ENCODE results near the gene RABGGTA.
A peak's percentile ranks its signal among the peaks of the same experiment; 100 is the strongest.

The RABGGTA gene

DNA sequence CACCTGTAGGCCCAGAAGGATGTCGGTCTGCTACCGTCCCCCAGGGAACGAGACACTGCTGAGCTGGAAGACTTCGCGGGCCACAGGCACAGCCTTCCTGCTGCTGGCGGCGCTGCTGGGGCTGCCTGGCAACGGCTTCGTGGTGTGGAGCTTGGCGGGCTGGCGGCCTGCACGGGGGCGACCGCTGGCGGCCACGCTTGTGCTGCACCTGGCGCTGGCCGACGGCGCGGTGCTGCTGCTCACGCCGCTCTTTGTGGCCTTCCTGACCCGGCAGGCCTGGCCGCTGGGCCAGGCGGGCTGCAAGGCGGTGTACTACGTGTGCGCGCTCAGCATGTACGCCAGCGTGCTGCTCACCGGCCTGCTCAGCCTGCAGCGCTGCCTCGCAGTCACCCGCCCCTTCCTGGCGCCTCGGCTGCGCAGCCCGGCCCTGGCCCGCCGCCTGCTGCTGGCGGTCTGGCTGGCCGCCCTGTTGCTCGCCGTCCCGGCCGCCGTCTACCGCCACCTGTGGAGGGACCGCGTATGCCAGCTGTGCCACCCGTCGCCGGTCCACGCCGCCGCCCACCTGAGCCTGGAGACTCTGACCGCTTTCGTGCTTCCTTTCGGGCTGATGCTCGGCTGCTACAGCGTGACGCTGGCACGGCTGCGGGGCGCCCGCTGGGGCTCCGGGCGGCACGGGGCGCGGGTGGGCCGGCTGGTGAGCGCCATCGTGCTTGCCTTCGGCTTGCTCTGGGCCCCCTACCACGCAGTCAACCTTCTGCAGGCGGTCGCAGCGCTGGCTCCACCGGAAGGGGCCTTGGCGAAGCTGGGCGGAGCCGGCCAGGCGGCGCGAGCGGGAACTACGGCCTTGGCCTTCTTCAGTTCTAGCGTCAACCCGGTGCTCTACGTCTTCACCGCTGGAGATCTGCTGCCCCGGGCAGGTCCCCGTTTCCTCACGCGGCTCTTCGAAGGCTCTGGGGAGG, 39.5 kb upstream of the RABGGTA start, which contains the start of gene LTB4R:
Gene LTB4R (plus strand): TSS at position 857 of the 959 bp plus-strand sequence. CDS start 4,150 bp downstream, outside the sequence.
- H3K4me1 ChIP-seq (ENCODE audit: control insufficient read depth, insufficient read depth, low read length) = peaks cover 25% of the 10 kb centered on the region

GRCh38 chr14:24310265-24310645, 38.9 kb upstream of the RABGGTA start:
- peak overlapping the region; percentile 67 to 79 for H3K4me3 ChIP-seq (ENCODE audit: low read length in 2 of 2)
- H3K27ac ChIP-seq (ENCODE audit: low read length) = peak overlapping the region; percentile 58
- H3K9me3 ChIP-seq (ENCODE audit: control insufficient read depth in 2 of 2, low read length in 2 of 2) = no peaks in the 10 kb centered on the region
- peaks cover 15 to 22% of the 10 kb centered on the region in 2 donors for H3K36me3 ChIP-seq (ENCODE audit: control insufficient read depth in 2 of 2, insufficient read depth in 2 of 2, low read length in 2 of 2)
- peak overlapping the region; percentile 48 to 71 for H3K9ac ChIP-seq (ENCODE audit: low read length in 2 of 2)
- peaks cover 25% of the 10 kb centered on the region for H3K4me1 ChIP-seq (ENCODE audit: control insufficient read depth, insufficient read depth, low read length)
- H3K27me3 ChIP-seq (ENCODE audit: control insufficient read depth in 1 of 2, insufficient read depth in 2 of 2, low read length in 2 of 2) = peaks cover 0 to 1% of the 10 kb centered on the region in 2 donors

More for the DNA sequence above, 39.5 kb upstream of the RABGGTA start, which contains the start of gene LTB4R:
- H3K9me3 ChIP-seq (ENCODE audit: control insufficient read depth in 2 of 2, low read length in 2 of 2) = no peaks in the 10 kb centered on the region
- H3K27ac ChIP-seq (ENCODE audit: low read length) = peak within 1 kb of the TSS; percentile 58
- H3K27me3 ChIP-seq (ENCODE audit: control insufficient read depth in 1 of 2, insufficient read depth in 2 of 2, low read length in 2 of 2) = peaks cover 4 to 7% of the 10 kb centered on the region in 2 donors
- peaks cover 9 to 15% of the 10 kb centered on the region in 2 donors for H3K36me3 ChIP-seq (ENCODE audit: control insufficient read depth in 2 of 2, insufficient read depth in 2 of 2, low read length in 2 of 2)
- peak within 1 kb of the TSS; percentile 67 to 79 for H3K4me3 ChIP-seq (ENCODE audit: low read length in 2 of 2)
- peak within 1 kb of the TSS; percentile 61 to 71 for H3K9ac ChIP-seq (ENCODE audit: low read length in 2 of 2)

DNA sequence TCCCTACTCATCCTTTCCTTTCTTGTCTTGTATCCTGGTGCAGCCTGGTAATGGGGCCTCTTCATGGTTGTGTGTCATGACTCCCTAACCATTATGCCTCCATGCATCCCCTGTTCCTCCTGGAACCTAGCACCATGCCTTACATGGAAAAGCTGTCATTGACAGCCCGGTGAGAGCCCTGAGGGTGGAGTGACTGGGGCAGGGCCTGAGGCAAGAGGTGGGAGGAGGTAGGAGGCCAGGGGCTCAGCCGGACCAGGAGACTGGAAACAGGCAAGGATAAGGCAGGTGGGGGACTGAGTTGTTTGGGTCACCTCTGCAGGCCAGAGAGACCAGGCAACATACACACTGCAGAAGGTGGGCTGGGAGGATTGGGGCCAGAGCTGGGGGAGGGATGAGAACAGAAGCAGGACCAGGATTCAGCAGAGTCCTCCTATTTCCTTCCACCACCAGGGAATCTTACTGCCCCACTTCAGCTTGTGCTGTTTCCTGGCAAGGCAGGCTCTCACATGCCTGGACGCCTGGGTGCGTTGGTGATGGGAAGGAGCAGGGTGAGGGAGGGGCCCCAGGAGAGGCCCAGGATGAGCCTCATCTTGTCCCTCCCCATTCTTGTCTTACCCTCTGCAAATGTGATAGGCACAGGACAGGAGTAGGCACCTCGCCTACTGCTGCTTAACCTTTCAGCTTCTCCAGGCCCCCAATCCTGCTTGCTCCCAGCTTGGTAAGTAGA, 38.3 kb upstream of the RABGGTA start, which contains the start of gene LTB4R2:
Gene LTB4R2 (plus strand): TSS at position 603 of the 727 bp plus-strand sequence. CDS start 525 bp downstream, outside the sequence.
- peak within 1 kb of the TSS; percentile 67 to 79 for H3K4me3 ChIP-seq (ENCODE audit: low read length in 2 of 2)
- peaks cover 21 to 27% of the 10 kb centered on the region in 2 donors for H3K36me3 ChIP-seq (ENCODE audit: control insufficient read depth in 2 of 2, insufficient read depth in 2 of 2, low read length in 2 of 2)
- peaks cover 23% of the 10 kb centered on the region for H3K4me1 ChIP-seq (ENCODE audit: control insufficient read depth, insufficient read depth, low read length)
- H3K27me3 ChIP-seq (ENCODE audit: control insufficient read depth in 1 of 2, insufficient read depth in 2 of 2, low read length in 2 of 2) = no peaks in the 10 kb centered on the region
- H3K27ac ChIP-seq (ENCODE audit: low read length) = peak within 1 kb of the TSS; percentile 58
- peak within 1 kb of the TSS; percentile 61 to 71 for H3K9ac ChIP-seq (ENCODE audit: low read length in 2 of 2)
- H3K9me3 ChIP-seq (ENCODE audit: control insufficient read depth in 2 of 2, low read length in 2 of 2) = no peaks in the 10 kb centered on the region

DNA sequence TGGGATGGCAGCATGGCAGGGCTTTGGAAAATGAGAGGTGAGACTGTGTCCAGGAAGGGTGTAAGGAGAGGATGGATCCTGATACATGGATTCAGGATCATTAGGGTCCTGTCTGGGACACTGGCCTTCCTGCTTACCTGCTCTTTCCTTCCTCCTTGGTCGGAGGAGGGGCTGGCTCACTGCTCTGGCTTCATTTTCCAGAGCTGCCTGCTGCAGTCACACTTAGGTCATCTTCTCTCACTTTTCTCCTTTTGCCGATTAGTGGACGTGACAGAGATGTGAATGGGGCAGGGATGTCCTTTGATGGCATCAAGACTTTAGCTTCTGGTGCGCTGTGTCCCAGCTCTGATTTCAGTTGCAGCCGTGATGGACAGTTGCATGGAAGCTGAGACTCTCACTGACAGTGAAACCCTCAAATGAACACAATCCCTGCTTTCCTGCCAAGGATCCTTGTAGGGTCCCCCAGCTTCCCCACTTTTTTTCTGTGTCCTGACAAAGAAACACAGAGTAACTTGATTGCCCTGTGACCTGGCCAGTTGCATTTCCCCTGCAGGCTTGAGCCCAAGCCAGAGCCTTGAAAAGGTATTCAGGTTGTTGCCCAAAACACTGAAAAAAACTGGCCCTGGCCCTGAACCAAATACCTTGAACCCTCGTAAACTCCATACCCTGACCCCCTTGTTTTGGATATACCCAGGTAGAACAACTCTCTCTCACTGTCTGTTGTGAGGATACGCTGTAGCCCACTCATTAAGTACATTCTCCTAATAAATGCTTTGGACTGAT, 37.1 kb upstream of the RABGGTA start:
- H3K4me3 ChIP-seq (ENCODE audit: low read length in 2 of 2) = no peak overlapping the region
- peaks cover 33 to 39% of the 10 kb centered on the region in 2 donors for H3K36me3 ChIP-seq (ENCODE audit: control insufficient read depth in 2 of 2, insufficient read depth in 2 of 2, low read length in 2 of 2)
- H3K4me1 ChIP-seq (ENCODE audit: control insufficient read depth, insufficient read depth, low read length) = peaks cover 23% of the 10 kb centered on the region
- no peaks in the 10 kb centered on the region for H3K9me3 ChIP-seq (ENCODE audit: control insufficient read depth in 2 of 2, low read length in 2 of 2)
- no peaks in the 10 kb centered on the region for H3K27me3 ChIP-seq (ENCODE audit: control insufficient read depth in 1 of 2, insufficient read depth in 2 of 2, low read length in 2 of 2)
- peak overlapping the region in 1 of 2 donors; percentile 21 for H3K9ac ChIP-seq (ENCODE audit: low read length in 2 of 2)
- H3K27ac ChIP-seq (ENCODE audit: low read length) = no peak overlapping the region

DNA sequence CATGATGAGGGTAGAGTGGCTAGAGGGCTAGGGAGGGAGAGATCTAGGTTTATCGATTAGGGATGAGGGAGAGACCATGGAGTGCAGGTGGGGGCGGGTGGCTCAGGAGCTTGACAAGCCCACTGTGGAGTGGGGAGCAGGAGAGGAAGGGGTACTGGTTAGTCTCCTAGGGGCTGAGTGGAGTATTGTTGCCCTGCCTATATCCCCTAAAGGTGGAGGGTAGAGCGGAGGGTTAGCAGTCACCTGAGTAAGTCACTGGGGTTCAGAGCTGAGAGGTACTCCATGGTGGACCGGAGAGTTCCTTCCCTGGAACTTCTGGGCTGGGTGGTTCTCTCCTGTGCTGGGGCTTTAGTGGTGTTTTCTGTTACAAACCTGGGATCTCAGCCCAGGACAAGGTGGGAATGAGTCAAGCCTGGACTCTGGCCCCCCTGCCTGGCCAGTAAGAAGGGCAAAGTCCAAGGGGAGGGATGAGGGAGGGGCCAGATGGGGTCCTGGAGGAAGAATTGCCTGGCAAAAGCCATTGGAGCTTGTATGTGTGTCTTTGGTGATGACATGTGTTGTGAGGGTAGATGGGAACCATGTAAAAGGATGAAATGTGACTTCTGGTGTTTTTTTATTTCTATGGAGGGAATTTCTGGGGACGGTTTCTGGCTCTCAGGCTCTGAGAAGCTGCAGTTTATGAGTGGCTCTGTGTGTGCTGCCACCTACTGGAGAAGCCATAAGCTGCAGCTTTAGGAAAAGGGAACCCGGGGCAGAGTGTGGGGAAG, 36.4 kb upstream of the RABGGTA start, which contains the start of gene CIDEB:
Gene CIDEB (minus strand): TSS at position 403 of the 767 bp plus-strand sequence. CDS start 119 bp downstream, at position 284.
- Histone ChIP-seq H3K9me3 (ENCODE audit: control insufficient read depth in 2 of 2, low read length in 2 of 2) (no peaks in the 10 kb centered on the region), H3K4me1 (ENCODE audit: control insufficient read depth, insufficient read depth, low read length) (peaks cover 23% of the 10 kb centered on the region), H3K4me3 (ENCODE audit: low read length in 2 of 2) (no peak within 1 kb of the TSS), H3K9ac (ENCODE audit: low read length in 2 of 2) (peak within 1 kb of the TSS in 1 of 2 donors; percentile 21), H3K27me3 (ENCODE audit: control insufficient read depth in 1 of 2, insufficient read depth in 2 of 2, low read length in 2 of 2) (no peaks in the 10 kb centered on the region), H3K27ac (ENCODE audit: low read length) (no peak within 1 kb of the TSS), H3K36me3 (ENCODE audit: control insufficient read depth in 2 of 2, insufficient read depth in 2 of 2, low read length in 2 of 2) (peaks cover 39 to 42% of the 10 kb centered on the region in 2 donors)

- Histone ChIP-seq H3K36me3 (ENCODE audit: control insufficient read depth in 2 of 2, insufficient read depth in 2 of 2, low read length in 2 of 2) (peaks cover 45 to 48% of the 10 kb centered on the region in 2 donors), H3K9ac (ENCODE audit: low read length in 2 of 2) (no peak overlapping the region), H3K27ac (ENCODE audit: low read length) (no peak overlapping the region), H3K27me3 (ENCODE audit: control insufficient read depth in 1 of 2, insufficient read depth in 2 of 2, low read length in 2 of 2) (no peaks in the 10 kb centered on the region), H3K4me3 (ENCODE audit: low read length in 2 of 2) (no peak overlapping the region), H3K4me1 (ENCODE audit: control insufficient read depth, insufficient read depth, low read length) (peaks cover 23% of the 10 kb centered on the region), H3K9me3 (ENCODE audit: control insufficient read depth in 2 of 2, low read length in 2 of 2) (no peaks in the 10 kb centered on the region)
Measured at GRCh38 chr14:24307156-24307574, 35.8 kb upstream of the RABGGTA start.

GRCh38 chr14:24304019-24304387, 32.6 kb upstream of the RABGGTA start:
- peaks cover 52 to 56% of the 10 kb centered on the region in 2 donors for H3K36me3 ChIP-seq (ENCODE audit: control insufficient read depth in 2 of 2, insufficient read depth in 2 of 2, low read length in 2 of 2)
- no peak overlapping the region for H3K27ac ChIP-seq (ENCODE audit: low read length)
- H3K27me3 ChIP-seq (ENCODE audit: control insufficient read depth in 1 of 2, insufficient read depth in 2 of 2, low read length in 2 of 2) = no peaks in the 10 kb centered on the region
- H3K4me1 ChIP-seq (ENCODE audit: control insufficient read depth, insufficient read depth, low read length) = peaks cover 22% of the 10 kb centered on the region
- H3K9ac ChIP-seq (ENCODE audit: low read length in 2 of 2) = no peak overlapping the region
- no peak overlapping the region for H3K4me3 ChIP-seq (ENCODE audit: low read length in 2 of 2)
- no peaks in the 10 kb centered on the region for H3K9me3 ChIP-seq (ENCODE audit: control insufficient read depth in 2 of 2, low read length in 2 of 2)

GRCh38 chr14:24300326-24300980, 29.1 kb upstream of the RABGGTA start:
- H3K9ac ChIP-seq (ENCODE audit: low read length in 2 of 2) = peak overlapping the region; percentile 83 to 86
- H3K9me3 ChIP-seq (ENCODE audit: control insufficient read depth in 2 of 2, low read length in 2 of 2) = no peaks in the 10 kb centered on the region
- H3K27me3 ChIP-seq (ENCODE audit: control insufficient read depth in 1 of 2, insufficient read depth in 2 of 2, low read length in 2 of 2) = no peaks in the 10 kb centered on the region
- peak overlapping the region; percentile 46 for H3K27ac ChIP-seq (ENCODE audit: low read length)
- H3K4me3 ChIP-seq (ENCODE audit: low read length in 2 of 2) = peak overlapping the region; percentile 88 to 99
- H3K36me3 ChIP-seq (ENCODE audit: control insufficient read depth in 2 of 2, insufficient read depth in 2 of 2, low read length in 2 of 2) = peaks cover 46 to 47% of the 10 kb centered on the region in 2 donors
- H3K4me1 ChIP-seq (ENCODE audit: control insufficient read depth, insufficient read depth, low read length) = peaks cover 30% of the 10 kb centered on the region
